K562 (cell line): ENCODE data around the gene DLGAP3. TPM values are rescaled to one million over a fixed set of nuclear protein-coding genes. Genes with fewer than 3 reads are reported as not detected.

Experiments used
- CGGBP1 ChIP-seq: fragments of 250-450 bp; sonication (Bioruptor Pico); IDR thresholded peaks from 2 replicates; pipeline ENCODE4 v1.9.0; 2021; ENCODE audit warnings: mild to moderate bottlenecking
- CHD7 ChIP-seq: fragments of 200-600 bp; sonication (generic); IDR thresholded peaks from one replicate; pipeline ENCODE4 v1.6.1; 2012; ENCODE audit warnings: mild to moderate bottlenecking, low read depth, low read length, inconsistent platforms
- E2F1 ChIP-seq: sonication (generic); formaldehyde crosslinking; IDR thresholded peaks from 2 replicates; pipeline ENCODE4 v1.8.1; 2023; ENCODE audit warnings: mild to moderate bottlenecking, missing genetic modification reagents, moderate library complexity
- JUN ChIP-seq, 2 experiments: sonication (generic) in 1 of 2; formaldehyde crosslinking in 1 of 2; IDR thresholded peaks; 2 replicates each; pipeline versions ENCODE4 v1.6.1 to v1.8.0; 2012 to 2022; ENCODE audit warnings: borderline replicate concordance in 2 of 2, mild to moderate bottlenecking in 2 of 2, improper control_type of control experiment in 1 of 2, low read depth in 1 of 2, low read length in 1 of 2, missing genetic modification reagents in 1 of 2
- KDM4B ChIP-seq, 2 experiments: fragments of 450-650 bp in 1 of 2; sonication (generic) in 1 of 2; IDR thresholded peaks; 2 replicates each; pipeline ENCODE4 v1.6.1; 2016 to 2017; ENCODE audit warnings: borderline replicate concordance in 2 of 2, antibody characterized with exemption in 1 of 2, low read depth in 1 of 2, mild to moderate bottlenecking in 1 of 2
- POLR3G ChIP-seq: IDR thresholded peaks from 2 replicates; pipeline ENCODE4 v1.6.1; 2011; ENCODE audit not compliant: insufficient read length, insufficient replicate concordance; ENCODE audit errors: extremely low read depth
- RBFOX2 ChIP-seq: fragments of 200-400 bp; formaldehyde crosslinking; IDR thresholded peaks from 2 replicates; pipeline ENCODE4 v1.6.1; 2017; ENCODE audit warnings: low read depth, mild to moderate bottlenecking, low read length, moderate library complexity
- SIN3B ChIP-seq: fragments of 450-650 bp; IDR thresholded peaks from 2 replicates; pipeline ENCODE4 v1.6.1; 2017; ENCODE audit warnings: low read depth, mild to moderate bottlenecking, moderate library complexity
- STAG1 ChIP-seq: sonication (generic); formaldehyde crosslinking; IDR thresholded peaks from 2 replicates; pipeline ENCODE4 v1.5.0; 2020; ENCODE audit warnings: missing genetic modification reagents, borderline replicate concordance
- ZNF232 ChIP-seq: sonication (generic); formaldehyde crosslinking; IDR thresholded peaks from 2 replicates; pipeline ENCODE4 v1.8.0; 2022; ENCODE audit warnings: mild to moderate bottlenecking, missing genetic modification reagents
- polyA plus RNA-seq, 8 experiments: library from polyadenylated mRNA; depleted of rRNA in 4 of 8; stranded (reverse) in 5 of 8; unstranded in 3 of 8; fragments of >200 nt; fragmentation: Nextera tagmentation in 2 of 8; fragmentation: Illumina TruSeq in 1 of 8; extraction: Ambion mirVana in 2 of 8; extraction: Trizol in 1 of 8; gene quantifications; 2 replicates each; pipeline versions ENCODE4 v1.2.1 to v1.2.3, GENCODE V29; 2011 to 2014; ENCODE audit warnings: inconsistent platforms in 1 of 8, missing spikeins in 1 of 8
- total RNA-seq, 7 experiments: library from RNA; depleted of rRNA in 6 of 7; stranded (reverse); fragments of >200 nt in 6 of 7; fragmentation: Illumina TruSeq in 2 of 7; extraction: Trizol in 2 of 7; gene quantifications; 2 replicates each; pipeline versions ENCODE4 v1.2.1 to v1.2.3, GENCODE V29; 2011 to 2021; ENCODE audit warnings: low replicate concordance in 1 of 7

The DLGAP3 gene
- total and polyA plus RNA-seq, 9 of the 15 experiments (the other 6 are each of a cell fraction or from before 2014, with no cell fraction given), result 0.01 to 0.16 (median 0.07) TPM; not detected in 6

- peak; percentile 88; the same call in 1 of the 2 replicates for TF ChIP-seq E2F1 (CRISPR knock-in tag)
- TF ChIP-seq STAG1 (CRISPR knock-in tag), result peak; percentile 71
- peak; percentile 96 for TF ChIP-seq ZNF232 (CRISPR knock-in tag)
- TF ChIP-seq CGGBP1 (CRISPR knock-in tag), result 0 out of 2 replicates have a peak, but pooled peaks have one; percentile 45
- peak; percentile 89 for TF ChIP-seq SIN3B
- TF ChIP-seq CHD7, result no peak
- peak; percentile 98 for TF ChIP-seq RBFOX2
- TF ChIP-seq JUN (IDR thresholded peaks at IDR 0.05; ENCODE audit: borderline replicate concordance, low read depth, low read length), result peak; percentile 86; the same call in 1 of the 2 replicates
- peak; percentile 96 for TF ChIP-seq JUN (CRISPR knock-in tag; IDR thresholded peaks at IDR 0.05; ENCODE audit: borderline replicate concordance)
- TF ChIP-seq KDM4B (IDR thresholded peaks at IDR 0.05; ENCODE audit: borderline replicate concordance in 2 of 2, low read depth in 1 of 2), result peak in 1 of 2 experiments; percentile 77; a peak in 1 of 4 replicates
- no peak for TF ChIP-seq POLR3G
Measured at GRCh38 chr1:34859446-34860200, 69.8 kb downstream of the DLGAP3 start, which contains the start of gene SMIM12 (continued).
